GM23248 (cell line): ENCODE measurements around the gene INTS1.

Experiments
- EZH2 ChIP-seq: fragments of 200-600 bp; sonication (generic); IDR thresholded peaks from 2 replicates; pipeline ENCODE4 v1.6.1; 2018; ENCODE audit warnings: antibody characterized with exemption, mild to moderate bottlenecking; ENCODE audit not compliant: insufficient read depth, poor library complexity, severe bottlenecking
- EZH2phosphoT487 ChIP-seq: fragments of 200-600 bp; sonication (generic); IDR thresholded peaks from 2 replicates; pipeline ENCODE4 v1.6.1; 2018; ENCODE audit warnings: antibody characterized with exemption, moderate library complexity, mild to moderate bottlenecking, low read depth; ENCODE audit not compliant: insufficient read depth

GRCh38 chr7:1535100-1535458 lies 30.9 kb upstream of the INTS1 start:
- TF ChIP-seq EZH2 (no peak), EZH2phosphoT487 (no peak)
